ENCODE results near the gene WDR86.

WDR86 gene

GRCh38 chr7:151403764-151404163 is 6.1 kb downstream of the WDR86 start:
- no peak for FAIRE-seq
- TF ChIP-seq PAX5 (IDR thresholded peaks at IDR 0.05; ENCODE audit: insufficient read depth, low read length, severe bottlenecking) (no peak), SPI1 (IDR thresholded peaks at IDR 0.05; ENCODE audit: low read depth, low read length) (no peak), POLR2AphosphoS5 (IDR thresholded peaks at IDR 0.05; ENCODE audit: low read depth, low read length) (no peak), POU2F2 (IDR thresholded peaks at IDR 0.05; ENCODE audit: low read depth, low read length) (no peak), TAF1 (IDR thresholded peaks at IDR 0.05; ENCODE audit: low read depth, low read length) (no peak), POLR2A (IDR thresholded peaks at IDR 0.05; ENCODE audit: low read depth, low read length) (no peak)

DNA sequence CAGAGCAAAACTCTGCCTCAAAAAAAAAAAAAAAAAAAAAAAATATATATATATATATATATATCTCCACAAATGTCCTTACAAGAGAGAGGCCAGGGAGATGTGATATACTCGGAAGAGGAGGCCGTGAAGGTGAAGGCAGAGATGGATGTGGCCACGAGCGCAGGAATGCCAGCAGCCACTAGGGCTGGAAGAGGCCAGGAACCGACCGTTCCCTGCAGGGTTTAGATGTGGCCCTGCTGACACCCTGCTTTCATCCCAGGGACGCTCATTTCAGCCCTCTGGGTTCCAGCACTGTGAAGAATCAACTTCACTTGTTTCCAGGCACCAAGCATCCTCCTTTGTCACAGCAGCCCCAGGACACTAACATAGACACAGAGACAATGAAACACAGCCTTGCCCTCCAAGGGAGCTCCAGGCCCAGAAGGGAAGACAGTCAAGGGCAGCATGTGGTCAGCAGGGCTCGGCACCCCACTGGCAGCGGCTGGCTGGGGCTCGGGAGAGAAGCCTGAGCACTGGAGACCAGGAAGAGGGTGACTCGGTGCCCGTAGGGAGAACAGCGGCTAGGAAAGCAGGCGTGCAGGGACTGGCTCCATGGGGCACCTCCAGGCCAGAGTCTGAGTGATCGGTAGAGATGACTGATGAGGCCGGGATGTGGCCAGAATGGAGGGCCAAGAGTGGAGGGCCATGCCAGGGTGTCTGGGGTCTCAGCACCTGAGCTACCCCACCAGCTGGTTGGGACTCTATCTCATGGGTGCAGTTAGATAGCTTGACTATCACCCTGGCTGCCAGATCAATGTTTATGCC is 7.6 kb downstream of the WDR86 start:
- peak; percentile 19 for DNase-seq (ENCODE audit: insufficient read length, low spot score)
- no peak for FAIRE-seq
- TF ChIP-seq PAX5 (IDR thresholded peaks at IDR 0.05; ENCODE audit: insufficient read depth, low read length, severe bottlenecking) (no peak), SPI1 (IDR thresholded peaks at IDR 0.05; ENCODE audit: low read depth, low read length) (no peak), POLR2A (IDR thresholded peaks at IDR 0.05; ENCODE audit: low read depth, low read length) (no peak), POLR2AphosphoS5 (IDR thresholded peaks at IDR 0.05; ENCODE audit: low read depth, low read length) (no peak), TAF1 (IDR thresholded peaks at IDR 0.05; ENCODE audit: low read depth, low read length) (no peak), POU2F2 (IDR thresholded peaks at IDR 0.05; ENCODE audit: low read depth, low read length) (no peak)

More at GRCh38 chr7:151403764-151404163, 6.1 kb downstream of the WDR86 start:
- DNase-seq (ENCODE audit: insufficient read length, low spot score) = no peak

DNA sequence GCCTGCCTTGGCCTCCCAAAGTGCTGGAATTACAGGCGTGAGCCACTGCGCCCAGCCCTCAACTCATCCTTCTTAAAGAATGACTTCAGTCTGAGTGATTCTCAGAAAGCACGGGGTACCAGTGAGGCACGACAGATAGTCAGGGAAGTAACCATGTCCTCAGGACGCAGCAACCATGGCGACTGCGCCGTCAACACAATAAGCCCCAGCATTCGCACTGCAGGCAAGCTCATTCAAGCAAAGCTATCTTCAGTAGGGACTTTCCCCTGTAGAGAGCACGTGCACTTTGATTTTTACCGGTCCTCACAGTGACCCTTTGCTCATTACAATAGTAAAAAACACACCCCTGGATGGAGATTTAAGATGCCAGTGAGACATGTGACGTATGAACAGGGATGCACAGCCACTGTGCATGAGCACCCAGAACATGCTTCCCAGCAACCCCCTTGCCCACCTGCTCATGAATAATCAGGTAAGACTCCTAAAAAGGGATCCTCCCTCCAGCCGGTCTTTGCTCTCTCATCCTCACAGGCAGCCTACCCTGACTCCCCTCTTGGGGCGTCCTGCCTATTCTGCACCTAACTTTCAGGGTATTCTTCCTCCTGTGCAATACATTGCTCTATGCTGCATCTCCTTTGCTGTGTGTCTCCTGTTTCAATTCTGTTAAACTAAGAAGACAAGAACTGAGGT is 9.1 kb downstream of the WDR86 start:
- DNase-seq (ENCODE audit: insufficient read length, low spot score) (peak; percentile 74), FAIRE-seq (peak; percentile 48)

GRCh38 chr7:151399906-151400305 is 9.9 kb downstream of the WDR86 start:
- FAIRE-seq (no peak), DNase-seq (ENCODE audit: insufficient read length, low spot score) (peak; percentile 9)
- TF ChIP-seq TAF1 (IDR thresholded peaks at IDR 0.05; ENCODE audit: low read depth, low read length) (no peak), POU2F2 (IDR thresholded peaks at IDR 0.05; ENCODE audit: low read depth, low read length) (no peak), POLR2AphosphoS5 (IDR thresholded peaks at IDR 0.05; ENCODE audit: low read depth, low read length) (no peak), PAX5 (IDR thresholded peaks at IDR 0.05; ENCODE audit: insufficient read depth, low read length, severe bottlenecking) (no peak), POLR2A (IDR thresholded peaks at IDR 0.05; ENCODE audit: low read depth, low read length) (no peak), SPI1 (IDR thresholded peaks at IDR 0.05; ENCODE audit: low read depth, low read length) (no peak)

More for the DNA sequence above, 9.1 kb downstream of the WDR86 start:
- TF ChIP-seq POU2F2 (IDR thresholded peaks at IDR 0.05; ENCODE audit: low read depth, low read length) (no peak), SPI1 (IDR thresholded peaks at IDR 0.05; ENCODE audit: low read depth, low read length) (no peak), PAX5 (IDR thresholded peaks at IDR 0.05; ENCODE audit: insufficient read depth, low read length, severe bottlenecking) (peak; percentile 58)

DNA sequence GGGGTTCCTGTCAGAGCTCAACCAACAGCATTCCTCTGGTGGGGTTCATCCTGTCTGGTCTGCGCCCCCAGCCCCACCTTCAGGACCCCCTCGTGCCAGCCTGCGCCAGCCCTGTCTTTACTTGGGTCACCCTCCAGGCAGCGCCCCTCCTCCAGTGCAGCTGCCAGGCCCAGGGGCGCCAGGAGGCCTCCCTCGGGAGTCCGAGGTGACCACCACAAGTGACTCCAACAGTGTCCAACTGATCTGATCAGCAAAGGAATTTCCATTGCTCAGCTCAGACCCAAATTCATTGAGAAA is 10.6 kb downstream of the WDR86 start:
- FAIRE-seq (no peak), DNase-seq (ENCODE audit: insufficient read length, low spot score) (no peak)
- TF ChIP-seq POLR2A (IDR thresholded peaks at IDR 0.05; ENCODE audit: low read depth, low read length) (no peak), TAF1 (IDR thresholded peaks at IDR 0.05; ENCODE audit: low read depth, low read length) (no peak), POLR2AphosphoS5 (IDR thresholded peaks at IDR 0.05; ENCODE audit: low read depth, low read length) (no peak), POU2F2 (IDR thresholded peaks at IDR 0.05; ENCODE audit: low read depth, low read length) (no peak), SPI1 (IDR thresholded peaks at IDR 0.05; ENCODE audit: low read depth, low read length) (no peak), PAX5 (IDR thresholded peaks at IDR 0.05; ENCODE audit: insufficient read depth, low read length, severe bottlenecking) (no peak)

GRCh38 chr7:151398446-151399304 is 11.2 kb downstream of the WDR86 start:
- no peak for DNase-seq (ENCODE audit: insufficient read length, low spot score)
- peak; percentile 72 for FAIRE-seq
- TF ChIP-seq POU2F2 (IDR thresholded peaks at IDR 0.05; ENCODE audit: low read depth, low read length) (no peak), TAF1 (IDR thresholded peaks at IDR 0.05; ENCODE audit: low read depth, low read length) (no peak), POLR2AphosphoS5 (IDR thresholded peaks at IDR 0.05; ENCODE audit: low read depth, low read length) (no peak), PAX5 (IDR thresholded peaks at IDR 0.05; ENCODE audit: insufficient read depth, low read length, severe bottlenecking) (no peak), POLR2A (IDR thresholded peaks at IDR 0.05; ENCODE audit: low read depth, low read length) (no peak), SPI1 (IDR thresholded peaks at IDR 0.05; ENCODE audit: low read depth, low read length) (no peak)

DNA sequence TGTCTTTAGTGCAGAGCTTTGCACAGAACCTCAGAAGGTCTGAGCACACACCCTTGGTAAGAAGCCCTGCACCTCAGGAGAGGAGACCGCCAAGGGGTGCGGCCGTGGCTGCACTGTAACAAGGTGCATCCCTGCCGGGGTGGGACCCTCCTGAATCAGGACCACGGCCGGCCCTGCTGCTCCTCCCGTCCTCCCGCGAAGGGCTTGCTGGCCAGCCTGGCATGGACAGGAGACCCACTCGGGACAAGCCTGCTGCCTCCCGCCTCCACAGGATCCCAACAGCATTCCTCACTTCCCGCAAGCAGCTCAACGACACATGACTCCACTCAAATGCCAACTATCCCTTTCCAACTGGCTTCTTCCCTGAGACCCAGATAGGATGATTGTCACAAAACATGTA is 12.8 kb downstream of the WDR86 start:
- FAIRE-seq (no peak), DNase-seq (ENCODE audit: insufficient read length, low spot score) (no peak)
- TF ChIP-seq SPI1 (IDR thresholded peaks at IDR 0.05; ENCODE audit: low read depth, low read length) (no peak), PAX5 (IDR thresholded peaks at IDR 0.05; ENCODE audit: insufficient read depth, low read length, severe bottlenecking) (no peak), POLR2AphosphoS5 (IDR thresholded peaks at IDR 0.05; ENCODE audit: low read depth, low read length) (no peak), POU2F2 (IDR thresholded peaks at IDR 0.05; ENCODE audit: low read depth, low read length) (no peak), TAF1 (IDR thresholded peaks at IDR 0.05; ENCODE audit: low read depth, low read length) (no peak), POLR2A (IDR thresholded peaks at IDR 0.05; ENCODE audit: low read depth, low read length) (no peak)

DNA sequence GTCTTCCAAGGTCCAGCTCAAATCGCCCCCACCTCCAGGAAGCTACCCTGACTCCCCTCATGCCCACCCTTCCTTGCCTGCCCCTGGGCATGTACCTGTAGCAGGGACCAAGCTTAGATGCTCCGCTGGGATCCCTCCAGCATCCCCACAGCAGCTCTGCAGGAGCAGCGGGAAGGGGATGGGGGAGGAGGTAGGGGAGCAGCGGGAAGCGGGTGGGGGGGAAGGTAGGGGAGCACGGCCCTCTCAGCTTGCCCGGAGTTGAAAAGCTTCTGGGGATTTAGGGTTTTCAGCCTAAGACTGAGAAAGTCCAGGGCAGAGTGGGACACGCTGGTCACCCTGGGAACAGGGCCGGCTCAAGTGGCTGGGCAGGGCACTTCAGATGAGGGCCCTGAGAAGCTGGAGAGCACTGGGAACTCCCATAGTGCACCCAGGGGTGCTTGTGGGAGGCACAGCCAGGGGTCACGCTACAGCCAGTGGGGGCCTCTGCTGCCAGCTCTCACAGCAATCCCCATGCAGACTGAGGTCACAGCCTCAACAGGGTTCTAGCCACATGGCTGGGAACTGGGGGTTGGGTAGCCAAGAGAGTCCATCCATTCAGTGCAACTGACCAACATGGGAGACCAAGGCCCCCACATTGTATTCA is 13.4 kb downstream of the WDR86 start:
- no peak for DNase-seq (ENCODE audit: insufficient read length, low spot score)
- TF ChIP-seq PAX5 (IDR thresholded peaks at IDR 0.05; ENCODE audit: insufficient read depth, low read length, severe bottlenecking) (no peak), TAF1 (IDR thresholded peaks at IDR 0.05; ENCODE audit: low read depth, low read length) (no peak), POLR2AphosphoS5 (IDR thresholded peaks at IDR 0.05; ENCODE audit: low read depth, low read length) (no peak), POLR2A (IDR thresholded peaks at IDR 0.05; ENCODE audit: low read depth, low read length) (no peak), SPI1 (IDR thresholded peaks at IDR 0.05; ENCODE audit: low read depth, low read length) (no peak), POU2F2 (IDR thresholded peaks at IDR 0.05; ENCODE audit: low read depth, low read length) (no peak)
- no peak for FAIRE-seq
